Heart left ventricle (tissue), 13 donors: ENCODE measurements around the gene R3HDM2.

Experiments
- POLR2A ChIP-seq, 2 donors: fragments of 450-650 bp; IDR thresholded peaks; one replicate each; pipeline ENCODE4 v1.6.1; 2017; ENCODE audit warnings: antibody characterized with exemption in 2 of 2, mild to moderate bottlenecking in 2 of 2, moderate library complexity in 2 of 2
- TF ChIP-seq, protein P1 (sequence below), 12 donors: fragments of 200-600 bp; sonication (generic) in 4 of 12; IDR thresholded peaks; one replicate each; pipeline versions ENCODE4 v1.5.0 to v1.8.0; 2018 to 2022; ENCODE audit warnings: antibody characterized with exemption in 12 of 12, mild to moderate bottlenecking in 5 of 12
- donor health status: ischemic (EF 13 %, LVEDD 7.1; RV severe dilation, severe dysfunction).
- donor health status: DM: no; HTN: yes; CAD: no.
- donor health status: DM: no; HTN: no; CAD: no.
- donor health status: ischemic (EF 25% LVEDD 6.9; RV normal size, moderate dysfunction).
- donor health status: ischemic (EF 25% LVEDD 5.7; RV mildly dilated, moderate dysfunction).
- donor health status: ischemic (EF 35%, LVEDD 5.7; RV mildly dilated, moderate dysfunction).
- donor health status: nonischemic (EF 11% LVEDD 7.7; RV severe dilation, severe dysfunction).
- donor health status: DM: yes; HTN: yes; CAD: no.
- donor health status: PGD.
- donor health status: ischemic (EF 29% LVEDD 5.4; RV normal size, mild dysfunction).
- donor health status: nonischemic (EF 23%, LVEDD 6.1; RV moderate dilation, normal function).

DNA sequence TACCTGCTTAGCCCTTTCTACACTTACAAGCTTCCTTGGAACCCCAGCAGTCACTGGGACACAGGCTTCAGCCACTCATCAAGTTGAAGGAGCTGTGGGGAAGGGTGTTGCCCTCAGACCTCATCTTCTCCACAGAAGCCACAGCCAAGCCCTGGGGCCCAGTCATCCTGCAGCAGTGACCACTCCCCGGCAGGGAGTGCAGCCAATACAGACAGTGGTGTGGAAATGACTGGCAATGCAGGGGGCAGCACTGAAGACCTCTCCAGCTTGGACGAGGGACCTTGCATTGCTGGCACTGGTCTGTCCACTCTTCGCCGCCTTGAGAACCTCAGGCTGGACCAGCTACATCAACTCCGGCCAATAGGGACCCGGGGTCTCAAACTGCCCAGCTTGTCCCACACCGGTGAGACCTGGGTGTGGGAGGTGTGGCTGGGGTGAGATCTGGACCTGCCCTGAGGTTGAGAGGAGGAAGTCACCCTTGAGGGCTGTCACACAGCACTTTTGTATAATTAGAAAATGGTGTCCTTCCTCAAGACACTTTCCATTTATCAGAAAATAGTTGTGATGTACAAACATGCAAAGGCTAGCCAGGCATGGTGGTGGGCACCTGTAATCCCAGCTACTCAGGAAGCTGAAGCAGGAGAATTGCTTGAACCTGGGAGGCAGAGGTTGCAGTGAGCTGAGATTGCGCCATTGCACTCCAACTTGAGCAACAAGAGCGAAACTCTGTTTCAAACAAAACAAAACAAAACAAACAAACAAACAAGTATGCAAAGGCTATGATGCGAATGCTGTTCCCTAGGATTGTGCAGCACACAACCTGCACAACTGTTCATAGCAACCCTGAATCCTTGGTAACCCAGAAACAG, 38.7 kb upstream of the R3HDM2 start:
- no peak for TF ChIP-seq POLR2A (IDR thresholded peaks at IDR 0.05)
- TF ChIP-seq, protein P1, sequence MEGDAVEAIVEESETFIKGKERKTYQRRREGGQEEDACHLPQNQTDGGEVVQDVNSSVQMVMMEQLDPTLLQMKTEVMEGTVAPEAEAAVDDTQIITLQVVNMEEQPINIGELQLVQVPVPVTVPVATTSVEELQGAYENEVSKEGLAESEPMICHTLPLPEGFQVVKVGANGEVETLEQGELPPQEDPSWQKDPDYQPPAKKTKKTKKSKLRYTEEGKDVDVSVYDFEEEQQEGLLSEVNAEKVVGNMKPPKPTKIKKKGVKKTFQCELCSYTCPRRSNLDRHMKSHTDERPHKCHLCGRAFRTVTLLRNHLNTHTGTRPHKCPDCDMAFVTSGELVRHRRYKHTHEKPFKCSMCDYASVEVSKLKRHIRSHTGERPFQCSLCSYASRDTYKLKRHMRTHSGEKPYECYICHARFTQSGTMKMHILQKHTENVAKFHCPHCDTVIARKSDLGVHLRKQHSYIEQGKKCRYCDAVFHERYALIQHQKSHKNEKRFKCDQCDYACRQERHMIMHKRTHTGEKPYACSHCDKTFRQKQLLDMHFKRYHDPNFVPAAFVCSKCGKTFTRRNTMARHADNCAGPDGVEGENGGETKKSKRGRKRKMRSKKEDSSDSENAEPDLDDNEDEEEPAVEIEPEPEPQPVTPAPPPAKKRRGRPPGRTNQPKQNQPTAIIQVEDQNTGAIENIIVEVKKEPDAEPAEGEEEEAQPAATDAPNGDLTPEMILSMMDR (IDR thresholded peaks at IDR 0.05) = no peak
